Body of pancreas (tissue), 4 donors: ENCODE measurements around the gene FTCD.

Experiments
- POLR2A ChIP-seq, 3 donors: fragments of 450-650 bp; IDR thresholded peaks; one replicate each; pipeline ENCODE4 v1.6.1; 2016; ENCODE audit warnings: antibody characterized with exemption in 3 of 3, mild to moderate bottlenecking in 2 of 3
- TF ChIP-seq, protein P1 (sequence below), 7 experiments: fragments of 450-650 bp in 4 of 7; fragments of 200-600 bp in 3 of 7; sonication (generic) in 3 of 7; IDR thresholded peaks; one replicate each; pipeline ENCODE4 v1.5.1; 2016 to 2019; ENCODE audit warnings: antibody characterized with exemption in 7 of 7

DNA sequence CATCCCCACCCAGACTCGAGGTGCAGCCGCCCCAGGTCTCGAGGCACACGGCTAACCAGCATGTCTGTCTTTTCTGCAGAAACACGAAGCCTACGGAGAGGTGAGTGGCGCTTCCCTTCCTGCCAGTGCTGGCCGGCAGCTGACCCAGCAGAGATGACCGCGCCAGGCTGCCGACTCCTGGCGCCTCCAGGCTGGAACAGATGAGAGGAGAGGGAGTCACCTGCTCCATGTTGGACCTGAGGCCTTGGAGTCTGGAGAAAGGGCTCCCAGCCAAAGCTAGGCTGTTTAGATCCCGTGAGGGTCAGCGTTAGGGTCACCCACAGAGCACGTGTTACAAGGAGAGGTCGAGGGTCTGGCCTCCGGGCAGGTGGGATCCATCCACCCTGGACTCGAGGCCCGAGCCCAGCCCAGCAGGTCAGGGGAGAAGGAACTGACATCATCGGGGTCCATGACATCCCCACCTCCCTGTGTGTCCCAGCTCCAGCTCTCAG is 42.6 kb downstream of the FTCD start:
- TF ChIP-seq, protein P1, sequence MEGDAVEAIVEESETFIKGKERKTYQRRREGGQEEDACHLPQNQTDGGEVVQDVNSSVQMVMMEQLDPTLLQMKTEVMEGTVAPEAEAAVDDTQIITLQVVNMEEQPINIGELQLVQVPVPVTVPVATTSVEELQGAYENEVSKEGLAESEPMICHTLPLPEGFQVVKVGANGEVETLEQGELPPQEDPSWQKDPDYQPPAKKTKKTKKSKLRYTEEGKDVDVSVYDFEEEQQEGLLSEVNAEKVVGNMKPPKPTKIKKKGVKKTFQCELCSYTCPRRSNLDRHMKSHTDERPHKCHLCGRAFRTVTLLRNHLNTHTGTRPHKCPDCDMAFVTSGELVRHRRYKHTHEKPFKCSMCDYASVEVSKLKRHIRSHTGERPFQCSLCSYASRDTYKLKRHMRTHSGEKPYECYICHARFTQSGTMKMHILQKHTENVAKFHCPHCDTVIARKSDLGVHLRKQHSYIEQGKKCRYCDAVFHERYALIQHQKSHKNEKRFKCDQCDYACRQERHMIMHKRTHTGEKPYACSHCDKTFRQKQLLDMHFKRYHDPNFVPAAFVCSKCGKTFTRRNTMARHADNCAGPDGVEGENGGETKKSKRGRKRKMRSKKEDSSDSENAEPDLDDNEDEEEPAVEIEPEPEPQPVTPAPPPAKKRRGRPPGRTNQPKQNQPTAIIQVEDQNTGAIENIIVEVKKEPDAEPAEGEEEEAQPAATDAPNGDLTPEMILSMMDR (IDR thresholded peaks at IDR 0.05): no peak
- no peak for TF ChIP-seq POLR2A (IDR thresholded peaks at IDR 0.05)
